IPS DF 4.7 (cell line): ENCODE measurements around the gene GZF1.

Source experiments
- DNase-seq: peaks from one replicate; pipeline ENCODE4 v3.0.0-alpha.2; 2013; ENCODE audit warnings: low spot score; ENCODE audit errors: extremely low read depth

The GZF1 gene

DNA sequence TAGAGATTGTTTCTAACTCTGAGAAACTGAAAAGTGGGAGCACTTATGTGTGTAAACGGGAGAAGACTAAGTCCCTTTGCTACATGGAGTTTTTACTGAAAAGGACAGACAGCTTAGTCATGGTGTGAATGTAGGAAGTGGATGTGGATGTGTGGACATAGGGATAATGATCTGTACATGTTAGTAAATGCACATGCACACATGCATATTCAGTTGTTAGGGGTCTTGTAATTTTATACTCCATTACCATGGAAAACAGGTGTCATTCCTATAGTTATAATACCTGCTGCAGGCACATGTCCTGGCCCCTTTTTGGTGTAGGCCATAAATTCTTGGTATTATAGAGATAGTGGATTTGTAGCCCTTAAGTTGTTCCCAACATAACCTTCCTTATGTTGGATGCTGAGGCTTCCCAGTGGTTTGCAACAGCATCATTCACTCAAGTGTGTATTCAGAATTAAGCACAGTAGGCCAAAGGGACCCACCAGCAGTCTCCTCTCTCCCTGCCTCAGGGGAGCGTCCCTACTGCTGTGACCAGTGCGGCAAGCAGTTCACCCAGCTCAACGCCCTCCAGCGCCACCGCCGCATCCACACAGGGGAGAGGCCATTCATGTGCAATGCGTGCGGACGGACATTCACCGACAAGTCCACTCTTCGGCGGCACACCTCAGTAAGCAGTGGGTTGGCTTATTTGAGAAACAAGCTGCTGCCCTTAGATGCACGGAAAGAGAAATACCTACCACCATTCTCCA, 7.3 kb downstream of the GZF1 start:
- no peak for DNase-seq

- DNase-seq: no peak
Observed at GRCh38 chr20:23370274-23370673, 8.3 kb downstream of the GZF1 start.

DNA sequence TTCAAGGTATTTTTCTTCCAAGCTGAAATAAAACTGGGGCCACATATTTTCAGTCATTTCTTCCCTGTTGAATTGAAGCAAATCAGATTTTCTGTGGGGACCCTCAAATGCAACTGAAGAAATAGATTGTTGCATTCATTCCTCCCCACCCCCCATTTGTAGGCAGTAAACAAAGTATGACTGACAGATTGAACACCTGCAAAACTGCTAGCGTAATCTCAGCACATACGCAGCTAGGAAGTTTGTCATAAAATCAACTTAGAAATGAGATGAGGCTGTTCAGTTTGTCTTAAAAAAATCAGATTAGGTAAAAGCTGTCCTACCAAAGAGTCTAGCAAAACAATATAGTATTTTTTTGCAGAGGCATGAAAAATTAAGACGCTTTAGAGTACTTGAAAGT, 8.9 kb downstream of the GZF1 start:
- DNase-seq: no peak

DNA sequence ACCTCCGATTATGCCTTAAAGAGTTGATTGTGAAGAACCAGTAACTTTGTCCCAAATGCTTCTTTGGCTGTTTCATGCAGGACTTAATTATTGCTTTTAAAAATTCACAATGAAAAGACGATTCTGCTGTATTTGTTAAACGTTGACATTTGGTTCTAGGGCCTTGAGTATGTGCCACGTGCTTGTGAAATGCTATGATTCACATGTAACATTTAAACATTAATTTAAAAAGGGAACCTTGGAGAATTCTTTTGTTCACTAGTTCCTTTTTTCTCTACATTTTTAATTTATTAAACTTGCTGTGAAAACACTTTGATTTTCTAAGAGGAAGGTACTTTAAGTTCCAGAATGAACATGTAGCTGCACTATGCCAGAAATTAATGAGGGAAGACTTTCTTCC, 9.5 kb downstream of the GZF1 start:
- DNase-seq: no peak

- no peak for DNase-seq
Observed at GRCh38 chr20:23374441-23374840, 12.5 kb downstream of the GZF1 start.

DNA sequence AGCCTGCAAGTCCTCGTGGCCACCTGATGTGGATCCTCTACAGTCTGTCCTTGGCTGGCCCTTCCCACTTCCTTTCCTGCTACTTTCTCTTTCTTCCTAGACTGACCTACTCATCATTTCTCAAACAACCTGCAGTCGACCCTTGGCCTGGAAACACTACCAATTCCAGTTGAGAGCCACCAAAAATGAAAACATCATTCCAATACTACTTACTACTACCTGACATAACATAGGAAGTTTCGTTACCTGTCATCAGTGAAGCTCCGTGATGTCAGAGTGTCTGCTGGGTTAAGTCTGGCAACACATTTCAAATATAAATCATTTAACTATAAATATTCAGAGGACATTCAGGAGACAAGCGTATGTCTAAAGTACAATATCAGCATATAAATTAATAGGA, 13.8 kb downstream of the GZF1 start:
- DNase-seq: no peak

- DNase-seq: no peak
Observed at GRCh38 chr20:23379772-23380171, 17.8 kb downstream of the GZF1 start.

DNA sequence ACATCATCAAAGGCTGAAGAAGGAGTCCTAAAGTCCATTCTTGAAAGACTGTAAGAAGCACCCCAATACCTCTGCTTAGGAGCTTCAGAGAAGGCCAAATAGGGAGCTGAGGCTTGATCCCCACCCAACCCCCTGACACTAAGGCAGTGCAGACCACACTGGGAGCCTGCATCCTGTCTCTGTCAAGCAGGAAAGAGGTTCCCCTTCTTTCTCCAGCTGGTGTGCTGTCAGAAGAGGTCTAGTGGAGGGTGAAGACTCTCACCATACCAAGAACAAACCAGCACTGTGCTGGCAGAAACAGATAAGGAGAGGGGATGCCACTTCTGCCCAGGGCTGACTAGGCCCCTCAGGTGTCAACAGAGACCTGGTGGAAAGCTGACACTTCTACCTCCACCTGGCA, 19.9 kb downstream of the GZF1 start:
- DNase-seq: no peak

DNA sequence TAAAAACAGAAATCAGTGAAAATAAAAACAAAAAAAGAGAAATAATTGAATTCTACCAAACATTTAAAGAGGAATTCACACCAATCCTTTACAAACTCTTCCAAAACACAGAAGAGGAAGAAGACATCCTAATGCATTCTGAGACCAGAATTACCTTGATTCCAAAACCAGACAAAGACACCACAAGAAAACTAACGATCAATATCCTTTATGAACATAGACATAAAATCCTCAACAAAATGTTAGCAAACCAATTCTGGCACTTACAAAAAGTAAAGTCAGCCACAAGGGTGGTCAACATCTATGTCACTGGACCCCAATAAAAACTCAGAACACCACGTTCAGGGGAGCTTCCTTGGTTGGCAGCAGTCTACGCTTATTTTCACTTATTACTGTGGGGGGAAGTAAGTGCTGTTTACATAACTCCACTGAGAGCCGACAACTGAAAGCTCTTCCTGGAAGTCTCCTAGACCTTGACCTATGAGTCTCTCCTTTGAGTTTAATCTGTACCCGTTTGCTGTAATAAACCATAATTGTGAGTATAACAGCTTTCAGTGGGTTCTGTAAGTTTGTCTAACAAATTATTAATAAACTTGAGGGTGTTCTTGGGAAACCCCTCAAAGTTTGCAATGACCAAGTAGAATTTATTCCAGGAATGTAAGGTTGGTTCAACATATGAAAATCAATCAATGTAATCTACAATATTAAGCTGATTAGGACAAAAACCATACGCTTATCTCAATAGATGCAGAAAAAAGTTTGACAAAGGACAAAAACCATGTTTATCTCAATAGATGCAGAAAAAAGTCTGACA, 24.5 kb downstream of the GZF1 start:
- DNase-seq: no peak

DNA sequence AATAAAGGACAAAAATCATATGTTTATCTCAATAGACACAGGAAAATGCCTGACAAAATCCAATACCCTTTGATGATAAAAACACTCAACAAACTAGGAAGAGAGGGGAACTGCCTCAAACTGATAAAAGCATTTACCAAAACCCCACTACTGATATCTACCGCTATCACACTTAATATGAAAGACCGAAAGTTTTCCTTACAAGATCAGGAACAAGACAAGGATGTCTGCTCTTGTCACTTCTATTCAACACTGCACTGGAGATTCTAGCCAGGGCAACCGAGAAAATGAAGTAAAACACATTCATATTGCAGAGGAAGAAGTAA, 25.1 kb downstream of the GZF1 start:
- DNase-seq: no peak

DNA sequence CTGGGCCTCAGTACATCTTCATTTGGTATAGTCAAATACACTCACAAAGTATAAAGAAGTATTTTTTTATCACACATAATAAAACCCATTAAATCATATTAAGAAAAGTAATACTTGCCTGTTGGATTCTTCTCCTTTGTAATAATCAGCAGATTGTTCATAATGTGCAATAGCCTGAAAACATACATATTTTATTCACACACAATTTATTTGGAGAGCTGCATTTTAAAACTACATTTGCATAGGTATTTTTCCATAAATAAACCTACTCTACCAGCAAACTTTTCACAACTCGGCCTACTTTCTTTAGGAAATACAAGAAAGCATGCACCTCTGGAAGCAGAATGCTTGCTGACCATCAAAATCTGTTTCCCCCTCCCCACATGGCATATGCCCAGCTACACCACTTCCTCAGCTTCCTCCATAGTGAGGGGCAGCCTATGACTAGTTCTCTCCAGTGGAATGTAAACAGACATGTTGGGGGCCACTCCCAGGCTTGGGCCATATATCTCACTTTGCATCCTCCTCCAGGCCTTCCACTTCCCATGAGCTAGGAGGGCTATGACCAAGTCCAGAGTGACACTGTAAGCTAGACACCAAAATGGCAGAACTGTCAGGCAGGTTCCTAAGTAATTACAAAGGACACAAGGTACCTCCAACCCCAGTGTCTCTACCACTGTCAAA, 28.3 kb downstream of the GZF1 start:
- no peak for DNase-seq

- DNase-seq: no peak
Observed at GRCh38 chr20:23391707-23392310, 29.8 kb downstream of the GZF1 start.

DNA sequence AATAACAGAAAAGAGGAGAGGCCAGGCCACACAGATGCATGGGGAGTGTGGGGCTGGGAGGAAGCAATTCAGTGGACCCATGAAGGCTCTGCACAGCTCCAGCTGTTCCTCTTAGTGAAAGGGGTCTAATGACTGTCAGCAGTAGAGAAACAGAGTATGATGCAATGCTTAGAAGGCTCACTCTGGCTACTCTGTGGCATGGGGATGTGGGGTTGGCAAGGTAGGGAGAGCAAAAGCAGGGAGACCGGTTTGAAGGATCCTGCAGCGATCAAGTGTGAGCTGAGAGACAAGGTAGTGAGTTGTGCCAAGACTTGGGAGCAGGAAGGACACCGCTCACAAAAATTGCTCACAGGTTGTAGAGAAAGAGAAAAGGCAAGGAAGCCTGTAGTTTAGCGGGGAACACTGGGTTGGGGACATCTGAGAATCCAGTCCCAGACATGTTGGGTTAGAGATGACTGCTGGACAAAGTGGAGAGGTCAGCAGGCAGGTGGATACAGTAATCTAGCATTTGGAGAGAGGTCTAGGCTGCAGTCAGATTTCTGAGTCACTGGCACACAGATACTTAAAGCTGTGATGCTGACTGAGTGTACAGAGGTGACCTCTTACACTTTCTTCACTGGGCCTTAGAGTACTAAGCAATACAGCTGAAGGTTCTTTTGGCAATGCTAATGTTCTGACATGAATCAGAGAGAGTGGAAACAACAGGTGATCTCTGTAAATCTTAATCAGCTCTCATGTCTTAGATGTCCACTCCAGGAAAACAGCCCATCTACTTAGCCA, 32.2 kb downstream of the GZF1 start:
- DNase-seq: no peak

DNA sequence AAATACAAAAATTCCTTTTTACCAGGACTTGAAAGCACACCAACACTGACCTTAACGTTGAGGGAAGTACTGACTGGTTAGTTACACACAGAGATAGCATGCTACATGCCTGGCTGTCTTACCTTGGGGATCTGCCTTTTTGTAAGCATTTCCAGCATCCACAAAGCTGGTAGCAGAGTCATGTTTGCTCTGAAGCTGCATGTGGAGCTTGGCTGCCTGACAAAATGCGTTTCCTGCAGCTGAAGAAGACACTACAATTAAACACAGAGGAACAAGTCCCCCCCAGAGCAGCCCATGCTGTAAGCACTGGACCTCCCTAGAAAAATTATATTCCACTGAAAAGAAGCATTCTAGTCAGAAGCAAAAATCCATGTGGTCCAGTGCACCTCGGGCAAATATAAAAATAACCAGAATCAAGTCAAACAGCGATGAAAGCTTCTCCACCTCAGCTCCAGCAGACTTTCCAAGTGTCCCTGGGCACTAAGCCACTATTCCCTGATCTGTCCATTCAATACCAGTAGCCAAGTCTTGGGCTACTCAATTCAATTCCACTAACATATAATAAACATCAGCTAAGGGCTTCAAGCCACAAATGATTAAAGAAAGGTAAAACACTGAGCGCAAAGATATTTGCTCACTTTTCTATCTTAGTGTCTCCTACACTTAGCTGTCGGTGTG, 35.1 kb downstream of the GZF1 start:
- no peak for DNase-seq

DNA sequence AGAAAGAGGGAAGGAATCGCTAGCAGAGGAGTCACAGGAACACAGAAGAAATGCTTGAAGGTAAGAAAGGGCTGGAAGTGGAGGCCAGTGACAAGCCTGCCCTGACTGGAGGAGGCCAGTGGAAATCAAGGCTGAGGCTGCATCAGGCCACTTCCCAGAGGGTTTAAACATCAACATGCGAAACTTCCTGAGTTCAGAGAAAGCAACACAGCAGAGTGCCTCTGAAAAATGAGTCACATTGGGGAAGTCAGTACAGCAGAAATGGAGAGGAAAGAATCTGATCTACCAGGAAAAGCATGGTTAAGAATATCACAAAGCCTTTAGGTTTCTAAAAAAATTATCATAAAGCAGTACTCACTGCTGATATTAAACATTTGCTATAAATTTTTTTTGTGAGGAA, 36.0 kb downstream of the GZF1 start:
- DNase-seq: no peak

DNA sequence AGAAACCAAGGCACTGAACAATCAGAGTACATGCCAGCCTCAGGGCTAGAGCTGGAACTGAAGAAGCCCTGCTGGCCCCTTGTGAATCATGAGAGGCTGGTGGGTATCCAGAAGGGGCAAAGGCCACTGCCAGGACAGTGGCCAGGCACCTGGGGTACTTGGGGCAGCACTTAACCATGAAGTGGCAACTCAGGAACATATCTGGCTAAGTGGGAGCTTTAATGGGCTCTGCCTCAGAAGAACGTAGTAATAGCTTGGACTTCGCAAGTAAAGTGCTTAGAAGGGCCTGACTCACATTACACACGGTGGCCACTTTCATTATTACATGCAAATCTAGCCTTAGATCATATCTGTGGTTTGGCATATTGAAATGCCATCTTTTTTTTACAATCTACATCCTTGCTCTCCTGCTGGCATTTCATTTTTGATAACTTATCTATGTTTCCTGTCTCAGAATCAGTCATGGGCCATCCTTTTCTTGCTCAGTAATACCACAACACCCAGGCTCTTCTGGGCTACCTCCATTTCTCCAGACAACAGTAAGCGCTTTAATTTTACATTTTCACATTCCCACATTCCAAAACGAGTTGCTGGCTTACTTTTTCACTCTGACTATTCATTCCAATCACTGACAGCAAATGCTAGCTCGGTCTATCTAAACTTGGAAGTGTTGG, 37.7 kb downstream of the GZF1 start:
- no peak for DNase-seq

- no peak for DNase-seq
Observed at GRCh38 chr20:23401051-23401450, 39.1 kb downstream of the GZF1 start.

- DNase-seq: no peak
Observed at GRCh38 chr20:23403751-23404150, 41.8 kb downstream of the GZF1 start.

GRCh38 chr20:23404196-23404595, 42.2 kb downstream of the GZF1 start:
- DNase-seq: no peak

GRCh38 chr20:23406880-23407279, 44.9 kb downstream of the GZF1 start:
- no peak for DNase-seq
